Natural killer cell (primary cell): ENCODE results near the gene PCDHGA2. TPM values are rescaled to one million over a fixed set of nuclear protein-coding genes. Genes with fewer than 3 reads are reported as not detected.

ENCODE experiments used
- ATAC-seq, 3 donors: fragments of 150-1000 bp in 2 of 3; fragments of 200-7000 bp in 1 of 3; cut with Tn5 transposase; 1 replicate in 1 of 3; 2 replicates in 2 of 3; pipeline ENCODE4 v1.10.0; 2021; ENCODE audit warnings: mild to moderate bottlenecking in 2 of 3, moderate library complexity in 2 of 3
- DNase-seq, 2 donors: peaks; one replicate each; pipeline versions ENCODE4 v3.0.0 to v3.0.0-alpha.2; 2013 to 2021; ENCODE audit warnings: mixed read lengths in 1 of 2
- H3K27ac ChIP-seq: one replicate; pipeline ENCODE4 v1.5.1; 2013; ENCODE audit warnings: mild to moderate bottlenecking, low read length
- H3K27me3 ChIP-seq: one replicate; pipeline ENCODE4 v1.6.1; 2013; ENCODE audit warnings: low read length; ENCODE audit not compliant: control insufficient read depth, insufficient read depth
- H3K36me3 ChIP-seq: one replicate; pipeline ENCODE4 v1.6.1; 2013; ENCODE audit warnings: low read length; ENCODE audit not compliant: control insufficient read depth, insufficient read depth
- H3K4me1 ChIP-seq: one replicate; pipeline ENCODE4 v1.6.1; 2013; ENCODE audit warnings: low read length; ENCODE audit not compliant: control insufficient read depth, insufficient read depth
- H3K4me3 ChIP-seq: one replicate; pipeline ENCODE4 v1.5.1; 2013; ENCODE audit warnings: low read length
- H3K9me3 ChIP-seq: one replicate; pipeline ENCODE4 v1.6.1; 2013; ENCODE audit warnings: low read length; ENCODE audit not compliant: control insufficient read depth, insufficient read depth
- H3K27ac Mint-ChIP-seq, 2 donors: one replicate each; pipeline ENCODE4 v1.8.0; 2022; ENCODE audit warnings: mild to moderate bottlenecking in 2 of 2, mixed read lengths in 2 of 2, moderate library complexity in 1 of 2
- H3K27me3 Mint-ChIP-seq, 2 donors: one replicate each; pipeline ENCODE4 v1.8.0; 2022; ENCODE audit warnings: low read depth in 2 of 2, mixed read lengths in 2 of 2
- H3K36me3 Mint-ChIP-seq: one replicate; pipeline ENCODE4 v1.8.0; 2022; ENCODE audit warnings: mixed read lengths
- H3K4me1 Mint-ChIP-seq, 2 donors: one replicate each; pipeline ENCODE4 v1.8.0; 2022; ENCODE audit warnings: mixed read lengths in 2 of 2
- H3K4me3 Mint-ChIP-seq: one replicate; pipeline ENCODE4 v1.8.0; 2022; ENCODE audit warnings: mild to moderate bottlenecking, moderate library complexity, mixed read lengths
- H3K9me3 Mint-ChIP-seq, 2 donors: one replicate each; pipeline ENCODE4 v1.8.0; 2022; ENCODE audit warnings: mixed read lengths in 2 of 2
- CTCF ChIP-seq: fragments of 200-600 bp; IDR thresholded peaks from one replicate; pipeline ENCODE4 v1.8.0; 2022; ENCODE audit warnings: antibody characterized with exemption
- WGBS: methylation state at CpG from one replicate; pipeline ENCODE4 v1.1.7; 2013; ENCODE audit warnings: missing lambda C conversion rate; ENCODE audit not compliant: insufficient coverage; 5-methylcytosine and 5-hydroxymethylcytosine counted together
- intact Hi-C: fragments of 100-400 bp; cut with micrococcal nuclease; formaldehyde crosslinking; loops from one replicate; pipeline ENCODE4 v1.14.2; 2022
- total RNA-seq, 4 donors: library from RNA; stranded (reverse); fragments of 120-200 nt in 1 of 4; gene quantifications; one replicate each; pipeline versions ENCODE4 v1.2.3 to v1.2.4, GENCODE V29; 2013 to 2022

Gene PCDHGA2
- total RNA-seq, 3 donors from 2014 or later (not counting 1 experiment from before 2014, with no cell fraction given), result not detected

GRCh38 chr5:141363952-141364660 lies 25.5 kb downstream of the PCDHGA2 start, which contains the start of gene PCDHGA5:
PCDHGA5 (plus strand) TSS chr5:141364162; CDS start chr5:141364331, 169 bp downstream.
- Histone ChIP-seq H3K27ac (no peak within 1 kb of the TSS), H3K9me3 (peaks cover 47% of the 10 kb centered on the region), H3K36me3 (no peaks in the 10 kb centered on the region), H3K27me3 (peaks cover 69% of the 10 kb centered on the region), H3K4me1 (no peaks in the 10 kb centered on the region), H3K4me3 (no peak within 1 kb of the TSS)
- H3K36me3 Mint-ChIP-seq, result peaks cover 36% of the 10 kb centered on the region
- ATAC-seq (no peak), DNase-seq (no peak)
- peaks cover 5 to 10% of the 10 kb centered on the region in 2 donors for H3K9me3 Mint-ChIP-seq
- intact Hi-C loops, result no loop called here
- no peak within 1 kb of the TSS for H3K4me3 Mint-ChIP-seq
- peaks cover 5% of the 10 kb centered on the region in 2 donors for H3K4me1 Mint-ChIP-seq
- no peak for TF ChIP-seq CTCF
- 31% methylated on average over 32 of the region's 34 CpGs for WGBS
- no peak within 1 kb of the TSS for H3K27ac Mint-ChIP-seq
- H3K27me3 Mint-ChIP-seq, result peaks cover 61 to 88% of the 10 kb centered on the region in 2 donors

DNA sequence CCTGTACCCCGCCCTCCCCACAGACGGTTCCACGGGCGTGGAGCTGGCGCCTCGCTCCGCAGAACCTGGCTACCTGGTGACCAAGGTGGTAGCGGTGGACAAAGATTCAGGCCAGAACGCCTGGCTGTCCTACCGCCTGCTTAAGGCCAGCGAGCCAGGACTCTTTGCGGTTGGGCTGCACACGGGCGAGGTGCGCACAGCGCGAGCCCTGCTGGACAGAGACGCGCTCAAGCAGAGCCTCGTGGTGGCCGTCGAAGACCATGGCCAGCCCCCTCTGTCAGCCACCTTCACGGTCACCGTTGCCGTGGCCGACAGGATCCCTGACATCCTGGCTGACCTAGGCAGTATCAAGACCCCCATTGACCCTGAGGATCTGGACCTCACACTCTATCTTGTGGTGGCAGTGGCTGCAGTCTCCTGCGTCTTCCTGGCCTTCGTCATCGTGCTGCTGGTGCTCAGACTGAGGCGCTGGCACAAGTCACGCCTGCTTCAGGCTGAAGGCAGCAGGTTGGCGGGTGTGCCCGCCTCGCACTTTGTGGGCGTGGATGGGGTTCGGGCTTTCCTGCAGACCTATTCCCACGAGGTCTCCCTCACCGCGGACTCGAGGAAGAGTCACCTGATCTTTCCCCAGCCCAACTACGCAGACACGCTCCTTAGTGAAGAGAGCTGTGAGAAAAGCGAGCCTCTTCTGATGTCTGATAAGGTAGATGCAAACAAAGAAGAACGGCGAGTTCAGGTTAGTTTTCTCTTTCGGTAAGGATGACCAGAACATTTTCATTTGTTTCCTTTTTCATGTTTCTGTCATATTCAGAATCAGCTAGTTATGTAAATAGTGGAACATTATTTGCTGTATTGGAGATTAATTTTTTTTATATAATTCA lies 27.7 kb downstream of the PCDHGA2 start:
- Mint-ChIP-seq H3K9me3 (peaks cover 5 to 7% of the 10 kb centered on the region in 2 donors), H3K36me3 (peaks cover 19% of the 10 kb centered on the region), H3K4me1 (peaks cover 4 to 7% of the 10 kb centered on the region in 2 donors), H3K4me3 (no peak overlapping the region), H3K27me3 (peaks cover 66 to 90% of the 10 kb centered on the region in 2 donors), H3K27ac (no peak overlapping the region)
- WGBS, result 43% methylated on average over 46 of the region's 46 CpGs
- no peak for ATAC-seq
- no peak for DNase-seq
- H3K4me1 ChIP-seq, result no peaks in the 10 kb centered on the region
- H3K36me3 ChIP-seq, result no peaks in the 10 kb centered on the region
- H3K27ac ChIP-seq, result no peak overlapping the region
- H3K9me3 ChIP-seq, result peaks cover 37% of the 10 kb centered on the region
- TF ChIP-seq CTCF, result no peak
- no peak overlapping the region for H3K4me3 ChIP-seq
- peaks cover 71% of the 10 kb centered on the region for H3K27me3 ChIP-seq
- intact Hi-C loops, result no loop called here

DNA sequence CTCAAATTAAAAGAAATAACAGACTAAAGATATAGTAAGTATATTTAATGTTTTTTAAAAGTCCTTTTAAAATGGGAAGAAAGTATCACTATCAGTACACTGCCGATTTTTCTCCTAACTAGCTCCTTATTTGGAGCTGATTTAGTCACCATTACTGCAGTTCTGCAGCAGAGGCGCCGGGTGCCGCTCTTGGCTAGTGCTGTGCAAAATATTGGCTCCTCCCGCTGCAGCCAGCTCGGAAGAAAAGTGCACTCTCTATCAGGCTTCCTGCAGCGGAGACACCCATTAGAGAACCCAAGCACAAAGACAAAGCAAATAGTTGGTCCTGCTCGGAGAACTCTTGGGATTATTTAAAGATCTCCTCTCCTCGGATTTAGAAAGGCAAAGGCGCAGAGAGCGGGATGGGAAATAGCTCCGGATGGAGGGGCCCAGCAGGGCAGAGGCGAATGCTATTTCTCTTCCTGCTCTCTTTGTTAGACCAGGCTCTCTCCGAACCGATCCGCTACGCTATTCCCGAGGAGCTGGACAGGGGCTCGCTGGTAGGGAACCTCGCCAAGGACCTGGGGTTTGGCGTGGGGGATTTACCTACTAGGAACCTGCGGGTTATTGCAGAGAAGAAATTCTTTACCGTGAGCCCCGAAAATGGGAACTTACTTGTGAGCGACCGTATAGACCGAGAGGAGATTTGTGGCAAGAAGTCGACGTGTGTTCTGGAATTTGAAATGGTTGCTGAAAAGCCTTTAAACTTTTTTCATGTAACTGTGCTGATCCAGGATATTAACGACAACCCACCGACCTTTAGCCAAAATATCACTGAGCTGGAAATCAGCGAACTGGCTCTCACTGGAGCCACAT lies 31.7 kb downstream of the PCDHGA2 start, which contains the start of gene PCDHGB3:
PCDHGB3 (plus strand) TSS at position 249 of the 855 bp plus-strand sequence; CDS start at position 402, 153 bp downstream.
- Histone ChIP-seq H3K36me3 (no peaks in the 10 kb centered on the region), H3K4me1 (no peaks in the 10 kb centered on the region), H3K27ac (no peak within 1 kb of the TSS), H3K9me3 (peaks cover 38% of the 10 kb centered on the region), H3K4me3 (peak within 1 kb of the TSS; percentile 1), H3K27me3 (peaks cover 62% of the 10 kb centered on the region)
- Mint-ChIP-seq H3K36me3 (peaks cover 4% of the 10 kb centered on the region), H3K9me3 (peaks cover 0 to 2% of the 10 kb centered on the region in 2 donors), H3K27me3 (peaks cover 58 to 76% of the 10 kb centered on the region in 2 donors), H3K27ac (peak within 1 kb of the TSS in 1 of 2 donors; percentile 58), H3K4me3 (peak within 1 kb of the TSS; percentile 82), H3K4me1 (peaks cover 4 to 7% of the 10 kb centered on the region in 2 donors)
- peak in 1 of 2 donors; percentile 57 for DNase-seq
- no peak for TF ChIP-seq CTCF
- intact Hi-C loops, result no loop called here
- peak; percentile 72 to 79 (median 77) for ATAC-seq
- 21% methylated on average over 32 of the region's 32 CpGs for WGBS
